HEK293 (cell line): Measurements from ENCODE around the gene DLX3.

Experiments used
- GLIS1 ChIP-seq: fragments of 450-650 bp; formaldehyde crosslinking; IDR thresholded peaks from 2 replicates; pipeline ENCODE4 v1.5.1; 2016; ENCODE audit warnings: missing biosample characterization, missing genetic modification characterization
- KLF10 ChIP-seq: fragments of 450-650 bp; IDR thresholded peaks from 2 replicates; pipeline ENCODE4 v1.5.1; 2018; ENCODE audit warnings: missing biosample characterization, mild to moderate bottlenecking, missing genetic modification characterization
- PRDM1 ChIP-seq: fragments of 450-650 bp; formaldehyde crosslinking; IDR thresholded peaks from 2 replicates; pipeline ENCODE4; 2016; ENCODE audit warnings: missing biosample characterization, missing genetic modification characterization
- YY2 ChIP-seq: fragments of 450-650 bp; formaldehyde crosslinking; IDR thresholded peaks from 2 replicates; pipeline ENCODE4 v1.5.1; 2016; ENCODE audit warnings: missing biosample characterization, missing genetic modification characterization
- ZBTB7A ChIP-seq: fragments of 450-650 bp; formaldehyde crosslinking; IDR thresholded peaks from 2 replicates; pipeline ENCODE4 v1.5.1; 2016; ENCODE audit warnings: low read depth, missing biosample characterization, missing genetic modification characterization
- ZFP37 ChIP-seq: fragments of 450-650 bp; formaldehyde crosslinking; IDR thresholded peaks from 2 replicates; pipeline ENCODE4 v1.5.1; 2016; ENCODE audit warnings: missing biosample characterization, missing genetic modification characterization
- ZNF121 ChIP-seq: fragments of 450-650 bp; formaldehyde crosslinking; IDR thresholded peaks from 2 replicates; pipeline ENCODE4 v1.5.1; 2016; ENCODE audit warnings: missing biosample characterization, missing genetic modification characterization
- ZNF140 ChIP-seq: fragments of 450-650 bp; formaldehyde crosslinking; IDR thresholded peaks from 2 replicates; pipeline ENCODE4 v1.5.1; 2016; ENCODE audit warnings: missing biosample characterization, missing genetic modification characterization
- ZNF239 ChIP-seq: fragments of 450-650 bp; formaldehyde crosslinking; IDR thresholded peaks from 2 replicates; pipeline ENCODE4 v1.5.1; 2016; ENCODE audit warnings: missing biosample characterization, missing genetic modification characterization
- ZNF324 ChIP-seq: fragments of 450-650 bp; formaldehyde crosslinking; IDR thresholded peaks from 2 replicates; pipeline ENCODE4 v1.5.1; 2016; ENCODE audit warnings: missing biosample characterization, missing genetic modification characterization
- ZNF354C ChIP-seq: fragments of 450-650 bp; formaldehyde crosslinking; IDR thresholded peaks from 2 replicates; pipeline ENCODE4 v1.5.1; 2016; ENCODE audit warnings: missing biosample characterization, missing genetic modification characterization, low read depth, borderline replicate concordance
- ZNF394 ChIP-seq: fragments of 450-650 bp; formaldehyde crosslinking; IDR thresholded peaks from 2 replicates; pipeline ENCODE4 v1.5.1; 2016; ENCODE audit warnings: missing biosample characterization, missing genetic modification characterization, mild to moderate bottlenecking, moderate library complexity, borderline replicate concordance
- ZNF544 ChIP-seq: fragments of 450-650 bp; formaldehyde crosslinking; IDR thresholded peaks from 2 replicates; pipeline ENCODE4 v1.5.0; 2017; ENCODE audit warnings: missing biosample characterization, missing genetic modification characterization
- ZNF548 ChIP-seq: fragments of 450-650 bp; formaldehyde crosslinking; IDR thresholded peaks from 2 replicates; pipeline ENCODE4 v1.5.1; 2016; ENCODE audit warnings: missing biosample characterization, missing genetic modification characterization
- ZNF664 ChIP-seq: fragments of 450-650 bp; formaldehyde crosslinking; IDR thresholded peaks from 2 replicates; pipeline ENCODE4 v1.5.1; 2016; ENCODE audit warnings: missing biosample characterization, missing genetic modification characterization
- ZNF707 ChIP-seq: fragments of 450-650 bp; formaldehyde crosslinking; IDR thresholded peaks from 2 replicates; pipeline ENCODE4 v1.5.1; 2016; ENCODE audit warnings: missing biosample characterization, missing genetic modification characterization
- ZNF777 ChIP-seq: fragments of 450-650 bp; formaldehyde crosslinking; IDR thresholded peaks from 2 replicates; pipeline ENCODE4 v1.5.1; 2017; ENCODE audit warnings: missing biosample characterization, missing genetic modification characterization, borderline replicate concordance
- ZXDB ChIP-seq: fragments of 450-650 bp; formaldehyde crosslinking; IDR thresholded peaks from 2 replicates; pipeline ENCODE4 v1.5.1; 2016; ENCODE audit warnings: missing biosample characterization, missing genetic modification characterization
- TF ChIP-seq, protein P1 (sequence below): fragments of 450-650 bp; formaldehyde crosslinking; IDR thresholded peaks from 2 replicates; pipeline ENCODE4 v1.5.1; 2017; ENCODE audit warnings: missing biosample characterization, missing genetic modification characterization
- TF ChIP-seq, protein P2 (sequence below): fragments of 450-650 bp; formaldehyde crosslinking; IDR thresholded peaks from 2 replicates; pipeline ENCODE4 v1.5.1; 2017; ENCODE audit warnings: missing biosample characterization, missing genetic modification characterization
- TF ChIP-seq, protein P3 (sequence below): fragments of 450-650 bp; formaldehyde crosslinking; IDR thresholded peaks from 2 replicates; pipeline ENCODE4 v1.5.1; 2016; ENCODE audit warnings: missing biosample characterization, missing genetic modification characterization
- TF ChIP-seq, protein P4 (sequence below): fragments of 450-650 bp; formaldehyde crosslinking; IDR thresholded peaks from 2 replicates; pipeline ENCODE4 v1.5.0; 2017; ENCODE audit warnings: missing biosample characterization, missing genetic modification characterization, borderline replicate concordance
- TF ChIP-seq, protein P5 (sequence below): sonication (generic); formaldehyde crosslinking; IDR thresholded peaks from 2 replicates; pipeline ENCODE4 v1.8.1; 2022; ENCODE audit warnings: mild to moderate bottlenecking, moderate library complexity, missing genetic modification reagents
- TF ChIP-seq, protein P6 (sequence below): fragments of 450-650 bp; formaldehyde crosslinking; IDR thresholded peaks from 2 replicates; pipeline ENCODE4 v1.5.1; 2016; ENCODE audit warnings: missing biosample characterization, missing genetic modification characterization, borderline replicate concordance

Gene DLX3

DNA sequence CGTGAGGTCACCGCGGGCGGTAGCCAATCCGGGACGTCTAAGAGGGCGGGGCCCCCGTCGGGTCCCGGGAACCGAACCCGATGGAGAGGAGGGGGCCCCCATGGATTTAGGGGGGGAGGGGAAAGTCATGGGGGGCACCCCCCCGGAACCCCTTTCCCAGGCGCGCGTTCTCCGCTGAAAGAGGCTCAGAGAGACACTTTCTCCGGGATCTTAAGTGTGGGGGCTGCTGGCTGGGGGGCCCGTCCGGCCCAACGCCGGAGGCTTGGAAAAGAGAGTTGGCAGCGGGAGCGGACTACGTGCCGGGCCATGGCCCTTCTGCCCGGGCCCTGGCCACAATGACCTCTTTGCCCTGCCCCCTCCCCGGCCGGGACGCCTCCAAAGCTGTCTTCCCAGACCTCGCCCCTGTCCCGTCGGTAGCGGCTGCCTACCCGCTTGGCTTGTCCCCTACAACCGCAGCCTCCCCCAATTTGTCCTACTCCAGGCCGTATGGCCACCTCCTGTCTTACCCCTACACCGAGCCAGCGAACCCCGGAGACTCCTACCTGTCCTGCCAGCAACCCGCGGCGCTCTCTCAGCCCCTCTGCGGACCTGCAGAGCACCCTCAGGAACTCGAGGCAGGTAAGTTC, 25.8 kb downstream of the DLX3 start, which contains the start of gene DLX4 (continued):
- no peak for TF ChIP-seq ZNF239 (tag by site-specific recombination)
- TF ChIP-seq GLIS1 (tag by site-specific recombination) = peak; percentile 67
- TF ChIP-seq, protein P1, sequence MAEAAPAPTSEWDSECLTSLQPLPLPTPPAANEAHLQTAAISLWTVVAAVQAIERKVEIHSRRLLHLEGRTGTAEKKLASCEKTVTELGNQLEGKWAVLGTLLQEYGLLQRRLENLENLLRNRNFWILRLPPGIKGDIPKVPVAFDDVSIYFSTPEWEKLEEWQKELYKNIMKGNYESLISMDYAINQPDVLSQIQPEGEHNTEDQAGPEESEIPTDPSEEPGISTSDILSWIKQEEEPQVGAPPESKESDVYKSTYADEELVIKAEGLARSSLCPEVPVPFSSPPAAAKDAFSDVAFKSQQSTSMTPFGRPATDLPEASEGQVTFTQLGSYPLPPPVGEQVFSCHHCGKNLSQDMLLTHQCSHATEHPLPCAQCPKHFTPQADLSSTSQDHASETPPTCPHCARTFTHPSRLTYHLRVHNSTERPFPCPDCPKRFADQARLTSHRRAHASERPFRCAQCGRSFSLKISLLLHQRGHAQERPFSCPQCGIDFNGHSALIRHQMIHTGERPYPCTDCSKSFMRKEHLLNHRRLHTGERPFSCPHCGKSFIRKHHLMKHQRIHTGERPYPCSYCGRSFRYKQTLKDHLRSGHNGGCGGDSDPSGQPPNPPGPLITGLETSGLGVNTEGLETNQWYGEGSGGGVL (tag by site-specific recombination) = peak; percentile 93
- TF ChIP-seq ZNF140 (tag by site-specific recombination) = no peak
- no peak for TF ChIP-seq ZNF121 (tag by site-specific recombination)
- TF ChIP-seq, protein P2, sequence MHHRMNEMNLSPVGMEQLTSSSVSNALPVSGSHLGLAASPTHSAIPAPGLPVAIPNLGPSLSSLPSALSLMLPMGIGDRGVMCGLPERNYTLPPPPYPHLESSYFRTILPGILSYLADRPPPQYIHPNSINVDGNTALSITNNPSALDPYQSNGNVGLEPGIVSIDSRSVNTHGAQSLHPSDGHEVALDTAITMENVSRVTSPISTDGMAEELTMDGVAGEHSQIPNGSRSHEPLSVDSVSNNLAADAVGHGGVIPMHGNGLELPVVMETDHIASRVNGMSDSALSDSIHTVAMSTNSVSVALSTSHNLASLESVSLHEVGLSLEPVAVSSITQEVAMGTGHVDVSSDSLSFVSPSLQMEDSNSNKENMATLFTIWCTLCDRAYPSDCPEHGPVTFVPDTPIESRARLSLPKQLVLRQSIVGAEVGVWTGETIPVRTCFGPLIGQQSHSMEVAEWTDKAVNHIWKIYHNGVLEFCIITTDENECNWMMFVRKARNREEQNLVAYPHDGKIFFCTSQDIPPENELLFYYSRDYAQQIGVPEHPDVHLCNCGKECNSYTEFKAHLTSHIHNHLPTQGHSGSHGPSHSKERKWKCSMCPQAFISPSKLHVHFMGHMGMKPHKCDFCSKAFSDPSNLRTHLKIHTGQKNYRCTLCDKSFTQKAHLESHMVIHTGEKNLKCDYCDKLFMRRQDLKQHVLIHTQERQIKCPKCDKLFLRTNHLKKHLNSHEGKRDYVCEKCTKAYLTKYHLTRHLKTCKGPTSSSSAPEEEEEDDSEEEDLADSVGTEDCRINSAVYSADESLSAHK (tag by site-specific recombination) = no peak
- TF ChIP-seq ZNF777 (tag by site-specific recombination) = no peak; the same call in 1 of the 2 replicates
- TF ChIP-seq ZNF324 (tag by site-specific recombination) = no peak
- no peak for TF ChIP-seq ZNF664
- no peak for TF ChIP-seq ZNF548 (tag by site-specific recombination)
- TF ChIP-seq, protein P3, sequence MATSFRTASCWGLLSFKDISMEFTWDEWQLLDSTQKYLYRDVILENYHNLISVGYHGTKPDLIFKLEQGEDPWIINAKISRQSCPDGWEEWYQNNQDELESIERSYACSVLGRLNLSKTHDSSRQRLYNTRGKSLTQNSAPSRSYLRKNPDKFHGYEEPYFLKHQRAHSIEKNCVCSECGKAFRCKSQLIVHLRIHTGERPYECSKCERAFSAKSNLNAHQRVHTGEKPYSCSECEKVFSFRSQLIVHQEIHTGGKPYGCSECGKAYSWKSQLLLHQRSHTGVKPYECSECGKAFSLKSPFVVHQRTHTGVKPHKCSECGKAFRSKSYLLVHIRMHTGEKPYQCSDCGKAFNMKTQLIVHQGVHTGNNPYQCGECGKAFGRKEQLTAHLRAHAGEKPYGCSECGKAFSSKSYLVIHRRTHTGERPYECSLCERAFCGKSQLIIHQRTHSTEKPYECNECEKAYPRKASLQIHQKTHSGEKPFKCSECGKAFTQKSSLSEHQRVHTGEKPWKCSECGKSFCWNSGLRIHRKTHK (tag by site-specific recombination) = no peak
- peak; percentile 42; the same call in 1 of the 2 replicates for TF ChIP-seq PRDM1 (tag by site-specific recombination)
- TF ChIP-seq ZXDB (tag by site-specific recombination) = 0 out of 2 replicates have a peak, but pooled peaks have one; percentile 0
- TF ChIP-seq KLF10 (tag by site-specific recombination) = peak; percentile 57
- TF ChIP-seq, protein P4, sequence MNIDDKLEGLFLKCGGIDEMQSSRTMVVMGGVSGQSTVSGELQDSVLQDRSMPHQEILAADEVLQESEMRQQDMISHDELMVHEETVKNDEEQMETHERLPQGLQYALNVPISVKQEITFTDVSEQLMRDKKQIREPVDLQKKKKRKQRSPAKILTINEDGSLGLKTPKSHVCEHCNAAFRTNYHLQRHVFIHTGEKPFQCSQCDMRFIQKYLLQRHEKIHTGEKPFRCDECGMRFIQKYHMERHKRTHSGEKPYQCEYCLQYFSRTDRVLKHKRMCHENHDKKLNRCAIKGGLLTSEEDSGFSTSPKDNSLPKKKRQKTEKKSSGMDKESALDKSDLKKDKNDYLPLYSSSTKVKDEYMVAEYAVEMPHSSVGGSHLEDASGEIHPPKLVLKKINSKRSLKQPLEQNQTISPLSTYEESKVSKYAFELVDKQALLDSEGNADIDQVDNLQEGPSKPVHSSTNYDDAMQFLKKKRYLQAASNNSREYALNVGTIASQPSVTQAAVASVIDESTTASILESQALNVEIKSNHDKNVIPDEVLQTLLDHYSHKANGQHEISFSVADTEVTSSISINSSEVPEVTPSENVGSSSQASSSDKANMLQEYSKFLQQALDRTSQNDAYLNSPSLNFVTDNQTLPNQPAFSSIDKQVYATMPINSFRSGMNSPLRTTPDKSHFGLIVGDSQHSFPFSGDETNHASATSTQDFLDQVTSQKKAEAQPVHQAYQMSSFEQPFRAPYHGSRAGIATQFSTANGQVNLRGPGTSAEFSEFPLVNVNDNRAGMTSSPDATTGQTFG (tag by site-specific recombination) = no peak
- TF ChIP-seq ZBTB7A (tag by site-specific recombination) = 0 out of 2 replicates have a peak, but pooled peaks have one; percentile 27
- TF ChIP-seq ZFP37 (tag by site-specific recombination) = no peak
- TF ChIP-seq ZNF354C = no peak
- no peak for TF ChIP-seq ZNF707
- TF ChIP-seq YY2 = no peak
- TF ChIP-seq ZNF394 = no peak
- TF ChIP-seq, protein P5, sequence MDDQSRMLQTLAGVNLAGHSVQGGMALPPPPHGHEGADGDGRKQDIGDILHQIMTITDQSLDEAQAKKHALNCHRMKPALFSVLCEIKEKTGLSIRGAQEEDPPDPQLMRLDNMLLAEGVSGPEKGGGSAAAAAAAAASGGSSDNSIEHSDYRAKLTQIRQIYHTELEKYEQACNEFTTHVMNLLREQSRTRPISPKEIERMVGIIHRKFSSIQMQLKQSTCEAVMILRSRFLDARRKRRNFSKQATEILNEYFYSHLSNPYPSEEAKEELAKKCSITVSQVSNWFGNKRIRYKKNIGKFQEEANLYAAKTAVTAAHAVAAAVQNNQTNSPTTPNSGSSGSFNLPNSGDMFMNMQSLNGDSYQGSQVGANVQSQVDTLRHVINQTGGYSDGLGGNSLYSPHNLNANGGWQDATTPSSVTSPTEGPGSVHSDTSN (CRISPR knock-in tag) = no peak
- TF ChIP-seq ZNF544 (tag by site-specific recombination) = no peak
- TF ChIP-seq, protein P6, sequence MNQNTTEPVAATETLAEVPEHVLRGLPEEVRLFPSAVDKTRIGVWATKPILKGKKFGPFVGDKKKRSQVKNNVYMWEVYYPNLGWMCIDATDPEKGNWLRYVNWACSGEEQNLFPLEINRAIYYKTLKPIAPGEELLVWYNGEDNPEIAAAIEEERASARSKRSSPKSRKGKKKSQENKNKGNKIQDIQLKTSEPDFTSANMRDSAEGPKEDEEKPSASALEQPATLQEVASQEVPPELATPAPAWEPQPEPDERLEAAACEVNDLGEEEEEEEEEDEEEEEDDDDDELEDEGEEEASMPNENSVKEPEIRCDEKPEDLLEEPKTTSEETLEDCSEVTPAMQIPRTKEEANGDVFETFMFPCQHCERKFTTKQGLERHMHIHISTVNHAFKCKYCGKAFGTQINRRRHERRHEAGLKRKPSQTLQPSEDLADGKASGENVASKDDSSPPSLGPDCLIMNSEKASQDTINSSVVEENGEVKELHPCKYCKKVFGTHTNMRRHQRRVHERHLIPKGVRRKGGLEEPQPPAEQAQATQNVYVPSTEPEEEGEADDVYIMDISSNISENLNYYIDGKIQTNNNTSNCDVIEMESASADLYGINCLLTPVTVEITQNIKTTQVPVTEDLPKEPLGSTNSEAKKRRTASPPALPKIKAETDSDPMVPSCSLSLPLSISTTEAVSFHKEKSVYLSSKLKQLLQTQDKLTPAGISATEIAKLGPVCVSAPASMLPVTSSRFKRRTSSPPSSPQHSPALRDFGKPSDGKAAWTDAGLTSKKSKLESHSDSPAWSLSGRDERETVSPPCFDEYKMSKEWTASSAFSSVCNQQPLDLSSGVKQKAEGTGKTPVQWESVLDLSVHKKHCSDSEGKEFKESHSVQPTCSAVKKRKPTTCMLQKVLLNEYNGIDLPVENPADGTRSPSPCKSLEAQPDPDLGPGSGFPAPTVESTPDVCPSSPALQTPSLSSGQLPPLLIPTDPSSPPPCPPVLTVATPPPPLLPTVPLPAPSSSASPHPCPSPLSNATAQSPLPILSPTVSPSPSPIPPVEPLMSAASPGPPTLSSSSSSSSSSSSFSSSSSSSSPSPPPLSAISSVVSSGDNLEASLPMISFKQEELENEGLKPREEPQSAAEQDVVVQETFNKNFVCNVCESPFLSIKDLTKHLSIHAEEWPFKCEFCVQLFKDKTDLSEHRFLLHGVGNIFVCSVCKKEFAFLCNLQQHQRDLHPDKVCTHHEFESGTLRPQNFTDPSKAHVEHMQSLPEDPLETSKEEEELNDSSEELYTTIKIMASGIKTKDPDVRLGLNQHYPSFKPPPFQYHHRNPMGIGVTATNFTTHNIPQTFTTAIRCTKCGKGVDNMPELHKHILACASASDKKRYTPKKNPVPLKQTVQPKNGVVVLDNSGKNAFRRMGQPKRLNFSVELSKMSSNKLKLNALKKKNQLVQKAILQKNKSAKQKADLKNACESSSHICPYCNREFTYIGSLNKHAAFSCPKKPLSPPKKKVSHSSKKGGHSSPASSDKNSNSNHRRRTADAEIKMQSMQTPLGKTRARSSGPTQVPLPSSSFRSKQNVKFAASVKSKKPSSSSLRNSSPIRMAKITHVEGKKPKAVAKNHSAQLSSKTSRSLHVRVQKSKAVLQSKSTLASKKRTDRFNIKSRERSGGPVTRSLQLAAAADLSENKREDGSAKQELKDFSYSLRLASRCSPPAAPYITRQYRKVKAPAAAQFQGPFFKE (tag by site-specific recombination) = no peak
